ENCODE data around the gene CPD.
"Not testable (repeated sequence)": the region's sequence is repeated elsewhere in the genome, so short reads cannot be mapped to it uniquely, and the experiment has no call there.

Gene CPD

DNA sequence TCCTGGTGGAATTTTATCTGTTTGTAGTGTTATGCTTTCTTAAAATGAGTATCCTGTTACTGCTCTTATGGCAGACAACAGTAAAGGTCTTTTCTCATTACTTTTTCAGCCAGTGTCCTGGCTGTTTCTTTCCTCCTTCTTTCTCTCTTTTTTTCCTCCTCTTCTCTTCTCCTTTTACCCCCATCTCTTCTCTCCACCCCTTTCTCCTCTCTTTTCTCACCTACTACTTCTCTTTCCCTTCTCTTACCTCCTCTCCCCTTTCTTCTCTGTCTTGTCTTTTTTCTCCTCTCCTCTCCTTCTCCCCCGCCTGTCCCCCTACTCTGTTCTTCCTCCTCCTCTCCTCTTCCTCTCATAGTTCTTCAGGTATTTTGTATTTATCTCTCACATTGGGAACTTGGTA lies 48.9 kb downstream of the CPD start:
- no peak for DNase-seq (ENCODE audit: low read depth in 2 of 2)

GRCh38 chr17:30429155-30429554 lies 50.4 kb downstream of the CPD start:
- DNase-seq (ENCODE audit: low read depth in 2 of 2): no peak

- DNase-seq (ENCODE audit: low read depth in 2 of 2): no peak
Observed at GRCh38 chr17:30433514-30433913, 54.8 kb downstream of the CPD start.

- no peak for DNase-seq (ENCODE audit: low read depth in 2 of 2)
Observed at GRCh38 chr17:30436729-30437128, 58.0 kb downstream of the CPD start.

DNA sequence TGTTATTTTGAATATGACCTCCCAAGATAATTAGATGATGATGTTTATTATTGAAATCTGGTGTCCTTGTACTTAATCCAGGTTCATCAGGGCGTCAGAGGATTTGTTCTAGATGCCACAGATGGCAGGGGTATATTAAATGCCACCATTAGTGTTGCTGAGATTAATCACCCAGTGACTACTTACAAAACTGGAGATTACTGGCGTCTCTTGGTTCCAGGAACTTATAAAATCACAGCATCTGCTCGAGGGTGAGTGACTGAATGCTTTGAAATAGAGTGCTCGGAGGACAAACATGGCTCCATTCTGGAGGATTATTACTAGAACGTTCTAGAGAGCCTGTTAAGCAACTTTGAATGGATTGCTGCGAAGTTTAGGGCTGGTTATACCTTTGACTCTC lies 65.0 kb downstream of the CPD start:
- no peak for DNase-seq (ENCODE audit: low read depth in 2 of 2)

GRCh38 chr17:30446640-30447039 lies 67.9 kb downstream of the CPD start:
- not testable (repeated sequence) for DNase-seq (ENCODE audit: low read depth in 2 of 2)

DNA sequence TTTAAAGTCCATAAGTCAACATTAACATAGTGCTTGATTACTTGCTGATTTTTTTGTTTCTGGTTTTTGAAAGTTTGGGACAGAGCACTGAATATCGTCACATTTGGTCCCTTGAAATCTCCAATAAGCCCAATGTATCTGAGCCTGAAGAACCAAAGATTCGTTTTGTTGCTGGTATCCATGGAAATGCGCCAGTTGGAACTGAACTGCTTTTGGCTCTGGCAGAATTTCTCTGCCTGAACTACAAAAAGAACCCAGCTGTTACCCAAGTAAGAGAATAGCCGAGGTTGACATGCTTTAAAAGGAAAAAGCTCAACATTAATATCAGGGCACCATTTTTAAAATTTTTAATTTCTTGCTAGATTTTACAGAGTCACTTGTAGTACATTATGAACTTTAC lies 70.8 kb downstream of the CPD start:
- DNase-seq (ENCODE audit: low read depth in 2 of 2): no peak

GRCh38 chr17:30450125-30451027 lies 71.6 kb downstream of the CPD start:
- no peak for DNase-seq (ENCODE audit: low read depth in 2 of 2)

- no peak for DNase-seq (ENCODE audit: low read depth in 2 of 2)
Observed at GRCh38 chr17:30454635-30455034, 75.9 kb downstream of the CPD start.

- no peak for DNase-seq (ENCODE audit: low read depth in 2 of 2)
Observed at GRCh38 chr17:30458371-30458770, 79.6 kb downstream of the CPD start.

- DNase-seq (ENCODE audit: low read depth in 2 of 2): not testable (repeated sequence)
Observed at GRCh38 chr17:30458797-30459413, 80.2 kb downstream of the CPD start.

DNA sequence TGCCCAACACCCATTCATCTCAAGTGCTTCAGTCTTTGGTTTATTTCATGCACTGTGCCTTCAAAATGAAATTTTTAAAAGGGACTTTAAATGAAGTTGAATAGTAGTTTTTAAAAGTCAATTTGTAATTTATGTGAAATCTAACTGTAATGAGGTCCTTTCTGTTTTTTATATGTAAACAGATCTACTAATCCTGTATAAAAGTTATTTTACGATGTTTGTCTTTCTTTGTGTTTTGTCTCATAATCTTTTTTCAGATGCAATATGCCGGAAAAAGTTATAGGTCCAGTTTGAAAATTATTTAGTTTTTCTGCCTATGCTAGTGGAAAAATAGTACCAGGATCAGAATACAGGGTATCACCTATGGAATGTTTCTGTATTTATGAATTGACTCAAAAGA lies 89.7 kb downstream of the CPD start:
- DNase-seq (ENCODE audit: low read depth in 2 of 2): no peak

GRCh38 chr17:30472238-30472890 lies 93.6 kb downstream of the CPD start:
- no peak for DNase-seq (ENCODE audit: low read depth in 2 of 2)

DNA sequence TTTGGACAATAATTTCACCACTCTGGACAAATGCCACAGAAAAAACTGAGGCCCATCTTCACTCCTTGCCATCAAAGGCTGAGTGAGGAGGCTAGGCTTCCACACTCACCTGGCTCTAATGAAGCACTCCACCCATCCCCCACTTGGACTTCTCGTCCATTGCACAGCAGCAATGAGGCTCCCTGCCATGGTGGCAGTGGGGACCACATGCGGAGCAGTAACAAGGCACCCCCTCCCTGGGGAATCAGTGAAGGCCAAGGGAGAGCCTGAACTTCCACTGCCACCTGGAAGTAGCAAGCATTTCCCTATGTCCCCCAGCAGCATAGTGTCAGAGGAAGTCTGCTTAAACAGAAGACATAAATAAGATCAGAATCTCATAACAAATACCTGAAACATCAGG lies 96.5 kb downstream of the CPD start:
- DNase-seq (ENCODE audit: low read depth in 2 of 2): no peak

- peak in 1 of 2 experiments; percentile 2 for DNase-seq (ENCODE audit: low read depth in 2 of 2)
Observed at GRCh38 chr17:30476726-30477082, 98.0 kb downstream of the CPD start.

- peak; percentile 84 to 89 for DNase-seq (ENCODE audit: low read depth in 2 of 2)
Observed at GRCh38 chr17:30477083-30477773, 98.5 kb downstream of the CPD start, which contains the start of gene GOSR1. Gene GOSR1, plus strand, starts transcription at chr17:30477408. Its CDS starts 26 bp downstream, at chr17:30477434.

- no peak for DNase-seq (ENCODE audit: low read depth in 2 of 2)
Observed at GRCh38 chr17:30477774-30478115, 99.0 kb downstream of the CPD start.

DNA sequence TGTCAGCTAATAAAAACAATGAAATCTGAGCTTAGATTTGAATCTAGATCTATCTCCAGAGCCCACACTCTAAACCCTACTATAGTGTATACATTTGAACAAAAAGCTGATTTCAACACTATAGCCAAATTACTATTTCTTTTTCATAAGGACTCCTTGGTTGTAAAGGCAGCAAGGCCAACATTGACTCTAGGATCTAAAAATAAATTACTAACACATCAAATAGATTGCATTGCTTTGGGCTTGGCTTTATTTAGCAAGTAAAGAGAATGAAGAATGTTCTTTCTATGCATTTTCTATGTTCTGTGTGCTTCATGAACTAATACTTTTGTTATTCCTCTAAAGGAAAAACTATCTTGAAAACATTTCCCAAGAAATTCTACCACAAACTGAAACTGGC lies 103.8 kb downstream of the CPD start:
- DNase-seq (ENCODE audit: low read depth in 2 of 2): no peak

GRCh38 chr17:30483159-30483558 lies 104.4 kb downstream of the CPD start:
- DNase-seq (ENCODE audit: low read depth in 2 of 2): no peak

- no peak for DNase-seq (ENCODE audit: low read depth in 2 of 2)
Observed at GRCh38 chr17:30493780-30494179, 115.1 kb downstream of the CPD start.

DNA sequence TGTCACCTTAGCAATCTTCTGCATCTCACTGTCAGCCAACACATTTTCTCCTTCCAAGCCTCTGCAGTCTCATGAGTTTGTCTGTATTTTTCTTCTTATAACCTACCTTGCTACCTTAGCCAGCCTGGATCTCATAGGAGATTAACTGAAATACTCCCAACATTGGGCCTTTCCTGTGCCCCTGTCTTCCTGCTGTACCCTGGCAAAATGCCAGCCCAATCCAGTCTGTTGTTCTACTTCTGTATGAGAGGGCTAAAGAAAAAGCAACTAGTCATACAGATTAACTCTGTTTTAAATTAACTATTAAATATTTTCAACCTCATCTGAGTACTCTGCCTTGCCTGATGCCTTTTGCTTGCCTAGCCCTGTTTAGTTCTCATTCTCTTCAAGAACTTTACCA lies 116.9 kb downstream of the CPD start:
- no peak for DNase-seq (ENCODE audit: low read depth in 2 of 2)

- DNase-seq (ENCODE audit: low read depth in 2 of 2): no peak
Observed at GRCh38 chr17:30503558-30503957, 124.8 kb downstream of the CPD start.

All from stimulated activated CD4-positive, alpha-beta T cell treated with anti-CD3 and anti-CD28 coated beads, Interleukin-12 subunit alpha, Interleukin-12 subunit beta, amount 100 ng/mL, for 24 hours (primary cell).